AML-193 (cell line): ENCODE measurements around the gene TAF7L.
"Not testable (repeated sequence)": the region's sequence is repeated elsewhere in the genome, so short reads cannot be mapped to it uniquely, and the experiment has no call there.

Source experiments
- DNase-seq, 2 experiments: peaks; one replicate each; lab custom pipeline; 2025; lab: John Stamatoyannopoulos, UW

Gene TAF7L, protein sequence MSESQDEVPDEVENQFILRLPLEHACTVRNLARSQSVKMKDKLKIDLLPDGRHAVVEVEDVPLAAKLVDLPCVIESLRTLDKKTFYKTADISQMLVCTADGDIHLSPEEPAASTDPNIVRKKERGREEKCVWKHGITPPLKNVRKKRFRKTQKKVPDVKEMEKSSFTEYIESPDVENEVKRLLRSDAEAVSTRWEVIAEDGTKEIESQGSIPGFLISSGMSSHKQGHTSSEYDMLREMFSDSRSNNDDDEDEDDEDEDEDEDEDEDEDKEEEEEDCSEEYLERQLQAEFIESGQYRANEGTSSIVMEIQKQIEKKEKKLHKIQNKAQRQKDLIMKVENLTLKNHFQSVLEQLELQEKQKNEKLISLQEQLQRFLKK

GRCh38 chrX:101290957-101291603, at the start of gene TAF7L:
TAF7L (minus strand) TSS chrX:101291334; CDS start chrX:101287543, 3,791 bp downstream.
- no peak for DNase-seq

DNA sequence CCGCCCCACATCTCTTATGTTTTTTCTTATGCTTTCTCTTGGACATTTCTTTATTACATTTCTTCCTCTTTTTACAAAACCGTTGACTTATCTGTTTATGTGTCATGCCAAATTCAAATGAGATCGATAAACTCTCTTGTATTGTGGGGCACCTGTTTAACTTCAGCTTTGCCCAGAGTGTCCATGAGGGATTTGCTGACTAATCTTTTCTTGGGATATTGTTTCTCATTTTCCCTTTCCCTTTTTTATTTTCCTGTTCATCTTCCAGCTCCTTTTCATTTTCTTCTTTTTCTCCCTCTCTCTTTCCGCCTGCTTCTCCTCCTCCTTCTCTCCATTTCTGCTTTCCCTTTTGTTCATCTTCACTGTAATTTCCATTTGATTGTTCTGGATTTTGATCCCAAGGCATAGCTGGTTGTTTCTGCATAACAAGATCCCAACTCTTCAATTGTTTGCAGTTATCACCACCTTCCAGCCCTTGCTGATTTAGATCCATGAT, 46.7 kb upstream of the TAF7L start:
- no peak for DNase-seq

- not testable (repeated sequence) for DNase-seq
Observed at GRCh38 chrX:101334310-101334709, 43.2 kb upstream of the TAF7L start.

DNA sequence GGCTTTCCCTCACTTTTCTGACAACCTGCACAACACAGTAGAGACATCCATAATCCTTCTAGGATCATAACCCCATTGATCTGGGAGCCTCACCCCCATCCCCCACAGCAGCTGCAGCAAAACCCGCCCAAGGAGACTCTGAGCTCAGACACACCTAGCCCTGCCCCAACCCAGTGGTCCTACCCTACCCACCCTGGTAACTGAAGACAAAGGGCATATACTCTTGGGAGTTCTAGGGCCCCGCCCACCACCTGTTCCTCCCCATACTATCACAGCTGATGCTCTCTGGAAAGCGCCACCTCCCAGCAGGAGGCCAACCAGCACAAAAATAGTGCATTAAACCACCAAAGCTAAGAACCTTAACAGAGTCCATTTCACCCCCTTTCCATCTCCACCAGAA, 35.5 kb upstream of the TAF7L start:
- not testable (repeated sequence) for DNase-seq

DNA sequence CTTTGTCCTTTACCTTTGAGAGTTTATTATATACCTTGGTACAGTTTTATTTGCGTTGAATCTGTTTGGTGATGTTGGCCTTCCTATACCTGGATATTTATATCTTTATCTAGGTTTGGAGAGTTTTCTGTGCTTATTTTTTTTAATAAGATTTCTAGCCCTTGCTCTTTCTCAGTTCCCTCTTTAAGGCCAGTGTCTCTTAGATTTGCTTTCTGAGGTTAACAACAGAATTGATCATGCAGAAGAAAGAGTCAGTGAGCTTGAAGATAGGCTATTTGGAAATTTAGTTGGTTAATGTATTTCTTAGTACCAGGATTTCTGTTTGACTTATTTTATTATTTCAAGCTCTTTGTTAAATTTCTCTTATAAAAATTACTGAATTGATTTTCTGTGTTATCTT, 12.7 kb upstream of the TAF7L start:
- DNase-seq, result no peak

DNA sequence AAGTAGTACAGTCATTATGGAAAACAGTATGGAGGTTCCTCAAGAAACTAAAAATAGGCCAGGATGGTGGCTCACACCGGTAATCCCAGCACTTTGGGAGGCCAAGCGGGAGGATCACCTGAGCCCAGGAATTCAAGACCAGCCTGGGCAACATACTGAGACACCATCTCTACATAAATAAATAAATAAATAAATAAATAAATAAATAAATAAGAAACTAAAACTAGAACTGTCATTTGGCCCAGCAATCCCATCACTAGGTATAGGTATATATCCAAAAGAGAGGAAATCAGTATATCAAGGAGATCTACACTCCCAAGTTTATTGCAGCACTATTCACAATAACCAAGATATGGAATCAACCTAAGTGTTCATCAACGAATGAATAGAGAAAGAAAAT, 4.5 kb upstream of the TAF7L start:
- DNase-seq, result not testable (repeated sequence)

DNA sequence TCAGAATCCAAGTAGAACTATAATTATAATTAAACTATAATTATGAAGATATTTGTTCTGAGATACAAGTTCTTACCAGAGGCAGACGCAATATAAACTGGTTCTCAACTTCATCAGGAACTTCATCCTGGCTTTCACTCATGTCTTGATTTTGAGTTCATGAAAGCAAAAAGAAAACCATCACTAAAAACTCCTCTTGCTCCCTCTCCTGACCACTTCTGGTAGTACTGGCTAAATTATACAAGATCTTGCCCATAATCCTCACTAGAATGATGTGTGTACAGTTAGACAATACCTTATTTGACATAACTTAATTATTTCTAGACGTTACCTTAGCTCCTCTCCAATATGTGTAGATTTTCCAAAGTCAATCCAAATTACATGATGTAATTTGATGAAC, 3.7 kb downstream of the TAF7L start:
- peak; percentile 10 to 27 for DNase-seq

GRCh38 chrX:101276238-101276637, 14.9 kb downstream of the TAF7L start:
- no peak for DNase-seq

DNA sequence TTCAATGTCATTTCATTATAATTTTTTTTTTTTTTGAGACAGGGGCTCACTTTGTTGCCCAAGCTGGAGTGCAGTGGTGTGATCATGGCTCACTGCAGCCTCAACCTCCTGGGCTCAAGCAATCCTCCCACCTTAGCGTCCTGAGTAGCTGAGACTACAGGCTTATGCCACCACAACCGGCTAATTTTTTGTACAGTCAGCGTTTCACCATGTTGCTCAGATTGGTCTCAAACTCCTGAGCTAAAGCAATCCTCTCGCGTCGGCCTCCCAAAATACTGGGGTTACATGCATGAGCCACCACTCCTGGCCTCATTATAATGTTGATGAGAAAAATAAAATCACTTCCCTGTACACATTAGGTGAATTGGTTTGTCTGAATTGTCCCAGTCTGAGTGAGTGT, 16.9 kb downstream of the TAF7L start:
- no peak for DNase-seq

DNA sequence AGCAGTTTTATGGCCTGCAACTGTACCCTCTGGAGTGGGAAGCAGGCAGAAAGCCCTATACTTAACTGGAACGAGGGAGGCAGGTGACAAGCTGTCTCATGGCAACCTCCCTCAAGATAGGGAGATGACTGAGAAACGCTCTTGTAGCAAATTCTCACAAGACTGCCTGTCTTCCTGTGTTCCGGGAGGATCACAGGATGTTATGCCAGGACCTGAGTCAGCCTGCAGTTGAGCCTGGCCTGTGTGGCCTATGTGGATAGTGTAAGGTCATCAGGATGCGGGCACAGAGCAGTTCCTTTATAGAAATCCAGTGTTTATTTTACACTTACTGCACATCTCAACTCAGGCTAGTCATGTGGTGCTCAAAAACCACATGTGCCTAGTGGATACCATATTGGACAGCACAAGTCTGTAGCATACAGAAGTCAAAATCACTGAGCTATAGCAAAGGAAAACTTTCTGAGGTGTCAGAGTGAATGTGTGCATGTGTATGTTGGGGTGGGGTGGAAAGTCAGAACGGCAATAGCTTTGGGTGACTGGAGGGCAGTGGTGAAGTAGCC, 25.2 kb downstream of the TAF7L start:
- DNase-seq, result no peak

GRCh38 chrX:101263766-101264165, 27.4 kb downstream of the TAF7L start:
- DNase-seq, result no peak

DNA sequence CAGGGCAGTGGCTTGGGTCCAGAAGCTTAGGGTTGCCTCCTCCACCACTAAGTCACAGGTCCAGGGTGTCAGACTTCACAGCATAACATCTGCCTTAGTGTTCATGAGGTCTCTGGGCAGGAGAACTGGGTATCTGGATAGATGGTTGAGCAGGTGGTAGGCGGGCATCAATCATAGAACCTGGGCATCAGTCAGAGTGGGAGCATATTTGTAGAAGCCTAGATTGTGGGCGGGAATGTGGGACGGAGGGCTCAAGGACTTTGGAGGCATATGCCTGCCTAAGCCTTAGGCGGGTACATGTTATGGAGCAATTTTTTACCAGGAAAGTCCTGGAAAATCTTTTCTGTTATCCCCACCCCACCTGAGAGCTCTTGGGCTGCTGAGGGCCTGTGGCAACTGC, 28.5 kb downstream of the TAF7L start:
- no peak for DNase-seq

DNA sequence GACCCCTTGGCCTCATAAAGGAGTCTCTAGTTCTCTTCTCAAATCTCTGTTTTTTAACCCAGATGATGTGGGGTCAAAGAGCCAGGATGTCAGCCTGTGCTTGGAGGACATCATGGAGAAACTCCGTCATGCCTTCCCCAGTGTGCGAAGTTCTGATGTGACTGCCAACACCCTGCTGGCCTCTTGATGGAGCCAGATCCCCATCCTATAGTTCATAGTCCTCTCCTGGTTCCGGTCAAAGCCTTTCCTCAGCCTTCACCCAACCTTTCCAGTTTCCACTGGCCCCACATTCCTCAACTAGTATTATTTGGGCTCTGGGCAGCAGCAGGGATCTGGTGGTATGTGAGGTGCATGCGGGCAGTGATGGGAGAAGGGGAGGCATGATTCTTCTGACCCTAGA, 30.7 kb downstream of the TAF7L start:
- no peak for DNase-seq

DNA sequence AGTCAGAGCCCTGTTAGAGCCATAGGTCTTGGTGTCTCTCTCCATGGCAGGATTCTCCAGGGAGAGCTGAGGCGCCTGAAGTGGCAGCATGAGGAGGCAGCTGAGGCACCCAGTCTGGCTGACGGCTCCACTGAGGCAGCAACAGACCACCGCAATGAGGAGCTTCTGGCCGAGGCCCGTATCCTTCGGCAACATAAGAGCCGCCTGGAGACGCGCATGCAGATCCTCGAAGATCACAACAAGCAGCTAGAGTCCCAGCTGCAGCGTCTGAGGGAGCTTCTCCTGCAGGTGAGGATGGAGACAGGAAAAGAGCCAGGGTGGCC, 32.9 kb downstream of the TAF7L start:
- no peak for DNase-seq

GRCh38 chrX:101257448-101258258, 33.5 kb downstream of the TAF7L start:
- no peak for DNase-seq

DNA sequence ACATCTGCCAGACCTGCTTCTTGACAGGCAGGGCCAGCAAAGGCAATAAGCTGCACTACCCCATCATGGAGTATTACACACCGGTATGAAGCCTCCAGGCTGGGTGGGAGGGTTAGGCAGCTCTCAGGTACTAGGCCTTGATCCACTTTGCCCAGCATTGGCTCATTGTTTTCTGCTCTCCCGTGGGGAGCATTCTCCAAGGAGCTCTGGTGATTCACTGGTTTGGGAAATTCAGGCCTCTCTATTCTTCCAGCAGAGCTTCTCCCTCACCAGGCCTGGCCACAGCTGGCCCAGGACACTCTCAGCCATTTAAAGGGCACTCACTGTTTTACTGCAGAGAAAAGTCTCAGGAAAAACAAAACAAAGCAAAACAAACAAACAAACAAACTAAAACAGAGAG, 38.5 kb downstream of the TAF7L start:
- DNase-seq, result no peak

DNA sequence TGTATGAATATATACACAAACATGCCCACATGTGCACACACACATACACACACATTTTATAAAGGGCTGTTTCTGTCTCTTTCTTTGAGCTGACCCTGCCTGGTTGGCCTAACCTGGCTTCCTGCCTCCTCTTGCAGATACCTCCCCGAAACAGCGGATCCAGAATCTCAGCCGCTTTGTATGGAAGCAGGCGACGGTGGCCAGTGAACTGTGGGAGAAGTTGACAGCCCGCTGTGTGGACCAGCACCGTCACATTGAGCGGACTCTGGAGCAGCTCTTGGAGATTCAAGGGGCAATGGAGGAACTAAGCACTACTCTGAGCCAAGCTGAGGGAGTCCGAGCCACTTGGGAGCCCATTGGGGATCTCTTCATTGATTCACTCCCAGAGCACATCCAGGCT, 49.6 kb downstream of the TAF7L start:
- DNase-seq, result no peak

GRCh38 chrX:101237041-101237440, 54.1 kb downstream of the TAF7L start:
- DNase-seq, result no peak

DNA sequence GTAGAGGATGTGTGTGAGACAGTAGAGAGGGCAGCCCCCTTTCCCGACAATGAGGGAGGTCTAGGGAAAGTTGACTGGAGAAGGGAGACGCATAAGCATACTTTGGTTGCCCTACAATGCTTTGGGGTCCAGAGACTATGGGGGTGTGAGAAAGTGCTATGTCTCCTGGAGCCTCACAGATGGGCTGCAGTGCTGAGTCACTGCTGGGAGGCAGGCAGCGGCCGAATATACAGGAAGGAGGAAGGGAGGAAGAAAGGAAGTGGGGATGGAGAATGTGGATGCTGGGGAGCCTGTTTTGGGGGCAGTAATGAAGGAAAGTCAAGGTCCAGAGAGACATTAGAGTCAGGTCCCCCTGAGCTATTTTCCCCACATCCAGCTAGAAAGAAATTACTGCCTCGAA, 58.8 kb downstream of the TAF7L start:
- DNase-seq, result no peak

GRCh38 chrX:101231080-101231479, 60.1 kb downstream of the TAF7L start:
- no peak for DNase-seq

DNA sequence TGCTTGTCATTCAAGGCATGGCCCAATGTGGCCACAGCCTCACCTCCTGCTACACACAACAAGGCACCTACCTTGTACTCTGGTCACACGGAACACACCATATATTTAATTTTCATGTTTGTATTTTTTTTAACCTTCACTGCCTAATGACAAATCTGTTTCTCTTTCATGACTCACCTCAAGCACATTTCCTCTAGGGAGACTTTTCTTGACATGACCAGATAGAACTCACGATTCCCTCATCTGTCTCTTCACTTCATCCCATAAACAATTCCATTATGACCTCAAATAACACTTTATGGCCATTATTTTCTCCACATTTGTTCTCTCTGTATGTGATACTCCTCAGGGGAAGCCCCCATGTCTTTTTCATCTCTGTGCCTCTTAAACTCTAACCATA, 60.5 kb downstream of the TAF7L start:
- DNase-seq, result no peak

DNA sequence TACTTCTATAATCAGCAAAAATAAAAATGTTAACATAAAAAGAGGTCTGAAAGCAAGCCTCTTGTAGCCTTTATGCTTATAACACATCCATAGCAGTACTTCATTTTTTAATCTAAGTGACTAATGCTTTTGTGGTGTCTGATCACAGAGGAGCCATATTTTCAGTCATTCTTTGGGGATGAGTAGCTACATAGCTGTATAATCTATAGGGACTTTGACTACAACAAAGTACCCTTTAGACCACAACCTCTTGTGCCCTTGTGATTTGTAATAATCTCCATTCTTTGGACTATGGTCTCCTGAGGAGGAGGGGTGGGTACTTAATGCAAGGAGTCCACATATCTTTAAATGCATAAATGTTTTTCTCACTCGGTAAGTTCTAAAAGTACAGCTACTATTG, 62.0 kb downstream of the TAF7L start:
- DNase-seq, result no peak

DNA sequence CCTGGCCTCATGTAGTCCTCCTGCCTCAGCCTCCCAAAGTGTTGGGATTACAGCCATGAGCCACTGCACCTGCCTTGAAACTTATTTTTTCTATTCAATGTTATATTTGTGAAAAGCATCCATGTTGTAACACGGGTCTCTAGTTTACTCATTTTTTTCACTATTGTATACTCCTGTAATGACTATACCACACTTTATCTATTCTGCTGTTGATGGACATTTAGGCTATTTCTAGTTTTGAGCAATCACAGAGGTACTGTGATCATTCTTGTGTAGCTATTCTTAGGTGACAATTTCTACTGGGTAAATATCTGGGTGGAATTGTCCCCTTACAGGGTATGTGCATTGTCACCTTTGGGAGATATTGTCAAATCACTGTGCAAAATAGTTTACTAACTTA, 67.9 kb downstream of the TAF7L start:
- DNase-seq, result no peak
